Stomach (tissue), 4 donors: ENCODE data around the gene KCNH6.

Experiments used
- EP300 ChIP-seq: sonication (generic); formaldehyde crosslinking; IDR thresholded peaks from one replicate; pipeline ENCODE4 v1.6.1; 2017; ENCODE audit warnings: antibody characterized with exemption
- POLR2A ChIP-seq, 4 donors: fragments of 450-650 bp; IDR thresholded peaks; one replicate each; pipeline ENCODE4 v1.6.1; 2016; ENCODE audit warnings: antibody characterized with exemption in 4 of 4, control low read depth in 2 of 4, mild to moderate bottlenecking in 1 of 4, moderate library complexity in 1 of 4
- TF ChIP-seq, protein P1 (sequence below), 7 experiments: fragments of 450-650 bp in 4 of 7; fragments of 200-600 bp in 3 of 7; sonication (generic) in 3 of 7; IDR thresholded peaks; one replicate each; pipeline ENCODE4 v1.5.1; 2016 to 2019; ENCODE audit warnings: antibody characterized with exemption in 7 of 7, control low read depth in 2 of 7, mild to moderate bottlenecking in 1 of 7

DNA sequence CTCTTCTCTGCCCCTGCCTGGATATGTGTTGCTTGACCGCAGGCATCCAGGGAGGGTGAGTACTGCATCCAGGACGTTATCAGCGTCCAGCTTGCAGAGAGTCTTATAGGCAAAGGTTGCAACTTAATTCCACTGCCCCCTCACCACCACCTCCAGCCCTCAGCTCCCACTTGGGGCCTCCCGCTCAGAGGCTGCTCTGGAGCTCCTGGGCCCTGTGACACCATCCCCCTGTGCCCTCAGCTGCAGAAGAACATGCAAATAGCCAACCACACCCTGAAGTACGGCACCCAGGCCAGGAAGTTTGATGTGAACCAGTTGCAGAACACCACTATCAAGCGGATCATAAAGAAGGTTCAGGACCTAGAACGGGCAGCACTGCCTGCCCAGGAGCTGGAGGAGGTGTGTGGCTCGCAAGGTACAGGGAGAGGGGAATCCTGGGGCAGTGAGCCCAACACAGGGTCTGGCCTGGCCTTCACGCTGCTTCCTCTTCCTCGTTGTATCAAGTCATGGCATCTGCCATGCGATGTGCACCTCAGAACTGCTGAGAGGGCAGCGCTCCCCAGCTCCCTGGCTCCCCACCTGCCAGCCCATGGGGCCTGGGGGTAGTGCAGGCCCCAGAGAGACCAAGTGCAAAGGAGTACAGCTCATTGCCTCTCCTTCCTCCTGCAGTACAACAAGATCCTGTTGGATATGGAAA lies 36.7 kb upstream of the KCNH6 start:
- TF ChIP-seq, protein P1, sequence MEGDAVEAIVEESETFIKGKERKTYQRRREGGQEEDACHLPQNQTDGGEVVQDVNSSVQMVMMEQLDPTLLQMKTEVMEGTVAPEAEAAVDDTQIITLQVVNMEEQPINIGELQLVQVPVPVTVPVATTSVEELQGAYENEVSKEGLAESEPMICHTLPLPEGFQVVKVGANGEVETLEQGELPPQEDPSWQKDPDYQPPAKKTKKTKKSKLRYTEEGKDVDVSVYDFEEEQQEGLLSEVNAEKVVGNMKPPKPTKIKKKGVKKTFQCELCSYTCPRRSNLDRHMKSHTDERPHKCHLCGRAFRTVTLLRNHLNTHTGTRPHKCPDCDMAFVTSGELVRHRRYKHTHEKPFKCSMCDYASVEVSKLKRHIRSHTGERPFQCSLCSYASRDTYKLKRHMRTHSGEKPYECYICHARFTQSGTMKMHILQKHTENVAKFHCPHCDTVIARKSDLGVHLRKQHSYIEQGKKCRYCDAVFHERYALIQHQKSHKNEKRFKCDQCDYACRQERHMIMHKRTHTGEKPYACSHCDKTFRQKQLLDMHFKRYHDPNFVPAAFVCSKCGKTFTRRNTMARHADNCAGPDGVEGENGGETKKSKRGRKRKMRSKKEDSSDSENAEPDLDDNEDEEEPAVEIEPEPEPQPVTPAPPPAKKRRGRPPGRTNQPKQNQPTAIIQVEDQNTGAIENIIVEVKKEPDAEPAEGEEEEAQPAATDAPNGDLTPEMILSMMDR (IDR thresholded peaks at IDR 0.05): no peak
- TF ChIP-seq POLR2A (IDR thresholded peaks at IDR 0.05) (no peak), EP300 (no peak)
